ENCODE data around the gene PKP4. TPM values are rescaled to one million over a fixed set of nuclear protein-coding genes. Genes with fewer than 3 reads are reported as not detected.

Gene PKP4
- total and polyA plus RNA-seq, 3 donors from 2014 or later: 42.5 to 60.5 (median 60.0) TPM

GRCh38 chr2:158637357-158637756 lies 180.6 kb downstream of the PKP4 start:
- Histone ChIP-seq H3K27ac (no peak overlapping the region), H3K36me3 (ENCODE audit: low read depth, missing control alignments) (no peaks in the 10 kb centered on the region), H3K4me1 (no peaks in the 10 kb centered on the region), H3K4me3 (no peak overlapping the region), H3K27me3 (no peaks in the 10 kb centered on the region), H3K9me3 (no peaks in the 10 kb centered on the region)
- TF ChIP-seq POLR2A (IDR thresholded peaks at IDR 0.05) (no peak), CTCF (IDR thresholded peaks at IDR 0.05) (no peak)
- WGBS, 2 donors: 89 to 91% methylated on average over 7 of the region's 7 CpGs
- DNase-seq: no peak
- intact Hi-C loops (cut with DNase I; ENCODE audit: low total_unique reads): no loop called here

- 67 to 75% methylated on average over 4 of the region's 4 CpGs for WGBS, 2 donors
- Histone ChIP-seq H3K4me3 (no peak overlapping the region), H3K36me3 (ENCODE audit: low read depth, missing control alignments) (no peaks in the 10 kb centered on the region), H3K9me3 (no peaks in the 10 kb centered on the region), H3K4me1 (no peaks in the 10 kb centered on the region), H3K27me3 (no peaks in the 10 kb centered on the region), H3K27ac (no peak overlapping the region)
- TF ChIP-seq POLR2A (IDR thresholded peaks at IDR 0.05): no peak
- no peak for TF ChIP-seq CTCF (IDR thresholded peaks at IDR 0.05)
- no peak for DNase-seq
- intact Hi-C loops (cut with DNase I; ENCODE audit: low total_unique reads): no loop called here
These were observed 187.4 kb downstream of the PKP4 start for GRCh38 chr2:158644139-158644538.

GRCh38 chr2:158645299-158645698 lies 188.5 kb downstream of the PKP4 start:
- Histone ChIP-seq H3K27ac (no peak overlapping the region), H3K27me3 (no peaks in the 10 kb centered on the region), H3K36me3 (ENCODE audit: low read depth, missing control alignments) (no peaks in the 10 kb centered on the region), H3K4me3 (no peak overlapping the region), H3K4me1 (no peaks in the 10 kb centered on the region), H3K9me3 (no peaks in the 10 kb centered on the region)
- 91 to 92% methylated on average over 6 of the region's 6 CpGs for WGBS, 2 donors
- TF ChIP-seq CTCF (IDR thresholded peaks at IDR 0.05) (no peak), POLR2A (IDR thresholded peaks at IDR 0.05) (no peak)
- intact Hi-C loops (cut with DNase I; ENCODE audit: low total_unique reads): no loop called here
- no peak for DNase-seq

GRCh38 chr2:158647436-158648231 lies 190.9 kb downstream of the PKP4 start:
- whole genome bisulfite sequencing, 2 donors: 88 to 89% methylated on average over 2 of the region's 2 CpGs
- intact Hi-C loops (cut with DNase I; ENCODE audit: low total_unique reads): no loop called here

More at GRCh38 chr2:158647436-158648231, 190.9 kb downstream of the PKP4 start:
- DNase-seq: no peak
- Histone ChIP-seq H3K36me3 (ENCODE audit: low read depth, missing control alignments) (no peaks in the 10 kb centered on the region), H3K4me3 (no peak overlapping the region), H3K27me3 (no peaks in the 10 kb centered on the region), H3K4me1 (no peaks in the 10 kb centered on the region), H3K9me3 (no peaks in the 10 kb centered on the region), H3K27ac (no peak overlapping the region)
- no peak for TF ChIP-seq POLR2A (IDR thresholded peaks at IDR 0.05)
- TF ChIP-seq CTCF (IDR thresholded peaks at IDR 0.05): no peak
